HG03571 (cell line): ENCODE results near the gene TANC2.

ENCODE experiments used
- ATAC-seq: cut with Tn5 transposase; IDR thresholded peaks from one replicate; pipeline ENCODE4 v1.9.1; 2021; ENCODE audit not compliant: unreplicated experiment

TANC2 gene

GRCh38 chr17:62965686-62966425 is at the start of gene TANC2:
Gene TANC2 (plus strand): TSS chr17:62966235. CDS start chr17:63009560, 43,325 bp downstream.
- ATAC-seq: peak; percentile 54

GRCh38 chr17:62916684-62917571 is 49.1 kb upstream of the TANC2 start:
- no peak for ATAC-seq

- no peak for ATAC-seq
Observed at GRCh38 chr17:62919388-62919787, 46.6 kb upstream of the TANC2 start.

- no peak for ATAC-seq
Observed at GRCh38 chr17:62920300-62920699, 45.7 kb upstream of the TANC2 start.

- ATAC-seq: no peak
Observed at GRCh38 chr17:62921817-62922216, 44.2 kb upstream of the TANC2 start.

GRCh38 chr17:62923258-62924150 is 42.5 kb upstream of the TANC2 start:
- ATAC-seq: no peak

- ATAC-seq: no peak
Observed at GRCh38 chr17:62925267-62925836, 40.7 kb upstream of the TANC2 start.

- no peak for ATAC-seq
Observed at GRCh38 chr17:62927083-62927482, 39.0 kb upstream of the TANC2 start.

GRCh38 chr17:62929320-62929719 is 36.7 kb upstream of the TANC2 start:
- ATAC-seq: no peak

GRCh38 chr17:62931101-62931500 is 34.9 kb upstream of the TANC2 start:
- no peak for ATAC-seq

GRCh38 chr17:62933501-62934385 is 32.3 kb upstream of the TANC2 start:
- ATAC-seq: no peak

- no peak for ATAC-seq
Observed at GRCh38 chr17:62935098-62935497, 30.9 kb upstream of the TANC2 start.

GRCh38 chr17:62935523-62935922 is 30.5 kb upstream of the TANC2 start:
- ATAC-seq: no peak

GRCh38 chr17:62937606-62938005 is 28.4 kb upstream of the TANC2 start:
- ATAC-seq: no peak

GRCh38 chr17:62941358-62941991 is 24.6 kb upstream of the TANC2 start:
- no peak for ATAC-seq

- no peak for ATAC-seq
Observed at GRCh38 chr17:62948370-62948769, 17.7 kb upstream of the TANC2 start.

GRCh38 chr17:62949036-62949435 is 17.0 kb upstream of the TANC2 start:
- ATAC-seq: no peak

GRCh38 chr17:62950067-62950466 is 16.0 kb upstream of the TANC2 start:
- ATAC-seq: no peak

- ATAC-seq: no peak
Observed at GRCh38 chr17:62955841-62956352, 10.1 kb upstream of the TANC2 start.
